ENCODE results near the gene ABCA13.
A peak's percentile ranks its signal among the peaks of the same experiment; 100 is the strongest.
"Not testable (repeated sequence)": the region's sequence is repeated elsewhere in the genome, so short reads cannot be mapped to it uniquely, and the experiment has no call there.

Gene ABCA13

GRCh38 chr7:48176356-48176893, 5.2 kb downstream of the ABCA13 start:
- DNase-seq (ENCODE audit: low spot score): no peak

GRCh38 chr7:48177271-48177670, 6.0 kb downstream of the ABCA13 start:
- DNase-seq (ENCODE audit: low spot score): no peak

GRCh38 chr7:48179496-48180030, 8.3 kb downstream of the ABCA13 start:
- no peak for DNase-seq (ENCODE audit: low spot score)

- no peak for DNase-seq (ENCODE audit: low spot score)
Measured at GRCh38 chr7:48180981-48181380, 9.7 kb downstream of the ABCA13 start.

- DNase-seq (ENCODE audit: low spot score): no peak
Measured at GRCh38 chr7:48182718-48183369, 11.6 kb downstream of the ABCA13 start.

- no peak for DNase-seq (ENCODE audit: low spot score)
Measured at GRCh38 chr7:48183370-48183743, 12.1 kb downstream of the ABCA13 start.

GRCh38 chr7:48183965-48184364, 12.7 kb downstream of the ABCA13 start:
- DNase-seq (ENCODE audit: low spot score): no peak

- DNase-seq (ENCODE audit: low spot score): no peak
Measured at GRCh38 chr7:48188776-48189520, 17.7 kb downstream of the ABCA13 start.

- no peak for DNase-seq (ENCODE audit: low spot score)
Measured at GRCh38 chr7:48192996-48193395, 21.7 kb downstream of the ABCA13 start.

- no peak for DNase-seq (ENCODE audit: low spot score)
Measured at GRCh38 chr7:48193421-48193820, 22.2 kb downstream of the ABCA13 start.

GRCh38 chr7:48200946-48201589, 29.8 kb downstream of the ABCA13 start:
- not testable (repeated sequence) for DNase-seq (ENCODE audit: low spot score)

GRCh38 chr7:48202916-48203315, 31.7 kb downstream of the ABCA13 start:
- not testable (repeated sequence) for DNase-seq (ENCODE audit: low spot score)

GRCh38 chr7:48207155-48207675, 36.0 kb downstream of the ABCA13 start:
- DNase-seq (ENCODE audit: low spot score): no peak

- no peak for DNase-seq (ENCODE audit: low spot score)
Measured at GRCh38 chr7:48209004-48209600, 37.8 kb downstream of the ABCA13 start.

GRCh38 chr7:48213226-48213625, 42.0 kb downstream of the ABCA13 start:
- no peak for DNase-seq (ENCODE audit: low spot score)

- no peak for DNase-seq (ENCODE audit: low spot score)
Measured at GRCh38 chr7:48217266-48217665, 46.0 kb downstream of the ABCA13 start.

- no peak for DNase-seq (ENCODE audit: low spot score)
Measured at GRCh38 chr7:48217753-48218152, 46.5 kb downstream of the ABCA13 start.

- no peak for DNase-seq (ENCODE audit: low spot score)
Measured at GRCh38 chr7:48224042-48224441, 52.8 kb downstream of the ABCA13 start.

GRCh38 chr7:48225101-48225500, 53.8 kb downstream of the ABCA13 start:
- no peak for DNase-seq (ENCODE audit: low spot score)

- no peak for DNase-seq (ENCODE audit: low spot score)
Measured at GRCh38 chr7:48237354-48237753, 66.1 kb downstream of the ABCA13 start.

- no peak for DNase-seq (ENCODE audit: low spot score)
Measured at GRCh38 chr7:48242846-48243245, 71.6 kb downstream of the ABCA13 start.

- peak; percentile 75 for DNase-seq (ENCODE audit: low spot score)
Measured at GRCh38 chr7:48244864-48245271, 73.6 kb downstream of the ABCA13 start.

Measured in Ammon's horn (tissue), 1 donor.